ENCODE measurements around the gene CDADC1.

- TF ChIP-seq TAF1 (IDR thresholded peaks at IDR 0.05; ENCODE audit: borderline replicate concordance, insufficient read depth, low read length) (no peak), REST (IDR thresholded peaks at IDR 0.05; ENCODE audit: insufficient read depth in 1 of 2, low read depth in 2 of 2, low read length in 2 of 2) (no peak), POLR2AphosphoS5 (IDR thresholded peaks at IDR 0.05; ENCODE audit: low read depth, low read length) (no peak), FOXP2 (optimal IDR thresholded peaks at IDR 0.05; ENCODE audit: borderline replicate concordance, extremely low read depth, extremely low read length, insufficient read depth) (no peak), SIN3A (IDR thresholded peaks at IDR 0.05; ENCODE audit: borderline replicate concordance, insufficient read depth, low read length) (no peak)
Observed at GRCh38 chr13:49311816-49312215, 64.1 kb downstream of the CDADC1 start.
